Activated T-cell treated with anti-CD3 and anti-CD28 coated beads, Interleukin-2, amount 50 U/mL, for 24 hours (primary cell): Measurements from ENCODE around the gene PIGM.

ENCODE experiments used
- DNase-seq: peaks from one replicate; pipeline ENCODE4 v3.0.0-alpha.2; 2020
- H3K27ac Mint-ChIP-seq: 2 replicates; pipeline ENCODE4 v1.8.0; 2020; ENCODE audit warnings: mild to moderate bottlenecking, mixed read lengths
- H3K27me3 Mint-ChIP-seq: 2 replicates; pipeline ENCODE4 v1.8.0; 2020; ENCODE audit warnings: mixed read lengths
- H3K36me3 Mint-ChIP-seq: 2 replicates; pipeline ENCODE4 v1.8.0; 2020; ENCODE audit warnings: low read depth, mixed read lengths
- H3K4me1 Mint-ChIP-seq: 2 replicates; pipeline ENCODE4 v1.8.0; 2020; ENCODE audit warnings: low read depth, mixed read lengths
- H3K4me3 Mint-ChIP-seq: 2 replicates; pipeline ENCODE4 v1.8.0; 2020; ENCODE audit warnings: mild to moderate bottlenecking, moderate library complexity, mixed read lengths
- H3K9me3 Mint-ChIP-seq: 2 replicates; pipeline ENCODE4 v1.8.0; 2020; ENCODE audit warnings: mixed read lengths

The PIGM gene

DNA sequence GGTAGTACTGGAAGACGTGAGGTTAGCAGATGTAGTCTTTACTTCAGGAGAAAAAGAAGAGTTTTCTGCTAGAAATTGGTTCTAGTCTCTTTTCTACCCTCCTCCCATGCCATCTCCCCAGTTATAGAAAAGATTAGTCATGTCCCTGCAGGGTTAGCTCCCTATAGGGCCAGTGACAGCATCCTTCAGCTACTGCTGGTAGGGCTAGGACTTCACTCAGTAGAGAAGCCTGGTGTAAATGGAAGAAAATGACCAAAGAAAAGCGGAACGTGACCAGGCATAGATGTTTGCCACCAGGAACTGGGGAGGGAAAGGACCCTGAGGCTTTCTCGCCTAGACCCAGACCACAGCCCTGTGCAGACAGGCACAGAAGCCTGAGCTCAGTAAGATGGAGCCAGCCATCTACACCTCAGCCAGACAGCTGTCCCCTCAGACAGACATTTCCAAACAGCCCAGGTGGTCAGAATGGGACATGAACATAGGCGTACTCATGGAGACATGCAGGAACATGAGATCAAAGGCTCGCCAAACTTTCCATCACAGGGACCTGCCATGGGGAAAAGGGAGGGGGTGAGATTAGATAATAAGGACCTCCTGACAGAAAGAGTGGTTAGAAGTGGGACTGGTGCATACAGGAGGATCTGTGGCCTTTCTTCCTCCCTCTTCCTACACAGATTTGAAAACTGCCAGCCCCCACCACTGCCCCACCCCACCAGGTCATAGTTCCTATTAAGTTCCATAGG lies 54.3 kb downstream of the PIGM start:
- Mint-ChIP-seq H3K36me3 (no peaks in the 10 kb centered on the region), H3K4me1 (no peaks in the 10 kb centered on the region), H3K9me3 (no peaks in the 10 kb centered on the region), H3K4me3 (no peak overlapping the region), H3K27me3 (peaks cover 33% of the 10 kb centered on the region), H3K27ac (no peak overlapping the region)
- DNase-seq, result no peak
